Measurements from ENCODE around the gene BLMH.

DNA sequence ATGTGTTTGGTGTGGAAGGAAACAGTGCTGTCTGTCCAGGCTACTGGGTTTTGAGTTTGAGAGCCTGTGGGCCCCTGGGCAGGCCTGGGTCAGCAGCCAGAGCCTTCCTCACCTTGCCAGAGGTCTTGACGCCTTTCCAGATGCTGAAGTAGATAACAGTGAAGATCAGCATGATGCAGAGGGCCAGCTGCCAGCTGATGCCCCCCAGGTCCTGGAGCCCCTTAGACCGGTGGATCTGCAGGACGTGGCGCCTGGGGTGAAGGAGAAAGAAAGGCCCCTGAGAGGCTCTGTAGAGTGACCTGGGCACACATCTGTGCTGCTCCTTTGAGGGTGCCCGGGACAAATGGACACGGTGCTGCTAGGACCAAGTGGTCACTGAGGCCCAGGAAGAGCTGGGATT, 74.7 kb downstream of the BLMH start:
- TF ChIP-seq, protein P1, sequence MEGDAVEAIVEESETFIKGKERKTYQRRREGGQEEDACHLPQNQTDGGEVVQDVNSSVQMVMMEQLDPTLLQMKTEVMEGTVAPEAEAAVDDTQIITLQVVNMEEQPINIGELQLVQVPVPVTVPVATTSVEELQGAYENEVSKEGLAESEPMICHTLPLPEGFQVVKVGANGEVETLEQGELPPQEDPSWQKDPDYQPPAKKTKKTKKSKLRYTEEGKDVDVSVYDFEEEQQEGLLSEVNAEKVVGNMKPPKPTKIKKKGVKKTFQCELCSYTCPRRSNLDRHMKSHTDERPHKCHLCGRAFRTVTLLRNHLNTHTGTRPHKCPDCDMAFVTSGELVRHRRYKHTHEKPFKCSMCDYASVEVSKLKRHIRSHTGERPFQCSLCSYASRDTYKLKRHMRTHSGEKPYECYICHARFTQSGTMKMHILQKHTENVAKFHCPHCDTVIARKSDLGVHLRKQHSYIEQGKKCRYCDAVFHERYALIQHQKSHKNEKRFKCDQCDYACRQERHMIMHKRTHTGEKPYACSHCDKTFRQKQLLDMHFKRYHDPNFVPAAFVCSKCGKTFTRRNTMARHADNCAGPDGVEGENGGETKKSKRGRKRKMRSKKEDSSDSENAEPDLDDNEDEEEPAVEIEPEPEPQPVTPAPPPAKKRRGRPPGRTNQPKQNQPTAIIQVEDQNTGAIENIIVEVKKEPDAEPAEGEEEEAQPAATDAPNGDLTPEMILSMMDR (IDR thresholded peaks at IDR 0.05), result no peak
- no peak for TF ChIP-seq TCF7L2 (IDR thresholded peaks at IDR 0.05; ENCODE audit: low read depth, low read length)
- no peak for TF ChIP-seq POLR2AphosphoS5 (IDR thresholded peaks at IDR 0.05; ENCODE audit: low read depth, low read length)
- TF ChIP-seq REST (IDR thresholded peaks at IDR 0.05; ENCODE audit: insufficient read depth in 1 of 2, low read depth in 2 of 2, low read length in 1 of 2), result no peak
- TF ChIP-seq SIN3A (IDR thresholded peaks at IDR 0.05; ENCODE audit: borderline replicate concordance, insufficient read depth, low read depth, low read length), result no peak

Data from Panc1 (cell line).